Tibial nerve (tissue), 4 donors: ENCODE data around the gene INF2. TPM values are rescaled to one million over a fixed set of nuclear protein-coding genes. Genes with fewer than 3 reads are reported as not detected.

ENCODE experiments used
- DNase-seq, 2 donors: peaks; one replicate each; pipeline ENCODE4 v3.0.0-alpha.2; 2019; ENCODE audit warnings: low spot score in 2 of 2
- H3K27ac ChIP-seq, 4 donors: fragments of 200-600 bp; sonication (generic) in 3 of 4; one replicate each; pipeline ENCODE4 v1.5.1; 2017 to 2019; ENCODE audit warnings: mild to moderate bottlenecking in 1 of 4
- H3K27me3 ChIP-seq, 2 donors: fragments of 200-600 bp; sonication (generic) in 1 of 2; one replicate each; pipeline versions ENCODE4 v1.5.1 to v1.6.0; 2017 to 2019
- H3K36me3 ChIP-seq, 3 donors: fragments of 200-600 bp; sonication (generic); one replicate each; pipeline ENCODE4 v1.5.1; 2018 to 2019
- H3K4me1 ChIP-seq, 4 donors: fragments of 200-600 bp; sonication (generic) in 3 of 4; one replicate each; pipeline ENCODE4 v1.5.1; 2017 to 2019
- H3K4me3 ChIP-seq, 4 donors: fragments of 200-600 bp; sonication (generic) in 3 of 4; one replicate each; pipeline ENCODE4 v1.5.1; 2017 to 2019; ENCODE audit warnings: mild to moderate bottlenecking in 1 of 4, moderate library complexity in 1 of 4
- H3K9me3 ChIP-seq, 4 donors: fragments of 200-600 bp; sonication (generic) in 3 of 4; one replicate each; pipeline ENCODE4 v1.5.1; 2017 to 2019
- CTCF ChIP-seq, 5 experiments: fragments of 200-600 bp in 3 of 5; fragments of 450-650 bp in 2 of 5; sonication (generic) in 3 of 5; IDR thresholded peaks; one replicate each; pipeline ENCODE4 v1.5.1; 2016 to 2019; ENCODE audit warnings: antibody characterized with exemption in 5 of 5, mild to moderate bottlenecking in 3 of 5, moderate library complexity in 2 of 5
- EP300 ChIP-seq, 2 donors: sonication (generic); formaldehyde crosslinking; IDR thresholded peaks; one replicate each; pipeline ENCODE4 v1.6.1; 2017; ENCODE audit warnings: antibody characterized with exemption in 2 of 2, mild to moderate bottlenecking in 1 of 2
- POLR2A ChIP-seq, 2 donors: fragments of 450-650 bp; IDR thresholded peaks; one replicate each; pipeline ENCODE4 v1.6.1; 2017; ENCODE audit warnings: antibody characterized with exemption in 2 of 2, mild to moderate bottlenecking in 2 of 2, moderate library complexity in 2 of 2
- WGBS, 2 donors: methylation state at CpG; one replicate each; pipeline ENCODE4 v1.1.5; 2018; 5-methylcytosine and 5-hydroxymethylcytosine counted together
- total RNA-seq, 4 donors: library from RNA; depleted of rRNA; stranded (reverse); fragments of >200 nt; gene quantifications; one replicate each; pipeline ENCODE4 v1.1.0, GENCODE V29; 2016

Gene INF2
- total RNA-seq, 4 donors from 2014 or later: 217 to 256 (median 239) TPM

GRCh38 chr14:104684449-104684821 is 5.0 kb upstream of the INF2 start:
- no peak overlapping the region for H3K4me3 ChIP-seq
- no peaks in the 10 kb centered on the region for H3K27me3 ChIP-seq
- DNase-seq: no peak
- TF ChIP-seq POLR2A (IDR thresholded peaks at IDR 0.05): no peak
- no peak for TF ChIP-seq EP300 (IDR thresholded peaks at IDR 0.05)
- TF ChIP-seq CTCF (IDR thresholded peaks at IDR 0.05): no peak
- no peaks in the 10 kb centered on the region for H3K9me3 ChIP-seq
- 91% methylated on average over 10 of the region's 10 CpGs for WGBS, 2 donors
- H3K36me3 ChIP-seq: no peaks in the 10 kb centered on the region
- H3K4me1 ChIP-seq: peaks cover 5 to 66% (median 57%) of the 10 kb centered on the region in 4 donors
- no peak overlapping the region for H3K27ac ChIP-seq

DNA sequence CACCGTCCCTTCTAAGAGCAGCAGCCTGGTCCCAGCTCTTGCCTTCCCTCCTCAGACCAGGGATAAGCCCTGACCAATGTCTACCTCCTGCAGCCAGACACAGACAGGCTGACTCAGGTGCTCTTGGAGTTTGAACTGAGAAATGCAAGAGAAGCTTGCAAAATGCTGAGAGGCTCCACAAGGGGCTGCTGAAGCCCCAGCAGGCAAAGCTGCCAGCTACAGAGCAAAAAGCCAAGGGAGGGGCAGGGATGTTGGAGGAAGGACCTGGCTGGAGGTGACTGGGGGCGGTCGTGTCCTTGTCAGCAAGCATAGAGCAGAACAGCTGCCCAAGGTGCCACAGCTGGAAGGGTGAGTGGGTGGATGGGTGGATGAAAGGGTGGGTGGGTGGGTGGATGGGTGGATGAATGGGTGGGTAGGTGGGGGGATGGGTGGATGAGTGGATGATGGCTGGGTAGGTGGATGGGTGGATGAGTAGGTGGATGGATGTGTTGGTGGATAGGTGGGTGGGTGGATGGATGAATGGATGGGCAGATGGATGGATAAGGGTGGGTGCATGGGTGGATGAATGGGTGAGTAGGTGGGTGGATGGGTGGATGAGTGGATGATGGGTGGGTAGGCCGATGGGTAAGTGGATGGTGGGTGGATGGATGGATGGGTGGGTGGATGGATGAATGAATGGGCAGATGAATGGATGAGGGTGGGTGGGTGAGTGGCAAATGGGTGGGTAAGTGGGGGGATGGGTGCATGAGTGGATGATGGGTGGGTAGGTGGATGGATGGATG is 4.0 kb upstream of the INF2 start:
- TF ChIP-seq CTCF (IDR thresholded peaks at IDR 0.05) (no peak), POLR2A (IDR thresholded peaks at IDR 0.05) (no peak), EP300 (IDR thresholded peaks at IDR 0.05) (no peak)
- Histone ChIP-seq H3K27ac (no peak overlapping the region), H3K4me3 (no peak overlapping the region), H3K4me1 (peaks cover 5 to 60% (median 52%) of the 10 kb centered on the region in 4 donors), H3K9me3 (no peaks in the 10 kb centered on the region), H3K27me3 (no peaks in the 10 kb centered on the region), H3K36me3 (no peaks in the 10 kb centered on the region)
- DNase-seq: no peak
- WGBS, 2 donors: 79 to 83% methylated on average over 4 of the region's 4 CpGs

DNA sequence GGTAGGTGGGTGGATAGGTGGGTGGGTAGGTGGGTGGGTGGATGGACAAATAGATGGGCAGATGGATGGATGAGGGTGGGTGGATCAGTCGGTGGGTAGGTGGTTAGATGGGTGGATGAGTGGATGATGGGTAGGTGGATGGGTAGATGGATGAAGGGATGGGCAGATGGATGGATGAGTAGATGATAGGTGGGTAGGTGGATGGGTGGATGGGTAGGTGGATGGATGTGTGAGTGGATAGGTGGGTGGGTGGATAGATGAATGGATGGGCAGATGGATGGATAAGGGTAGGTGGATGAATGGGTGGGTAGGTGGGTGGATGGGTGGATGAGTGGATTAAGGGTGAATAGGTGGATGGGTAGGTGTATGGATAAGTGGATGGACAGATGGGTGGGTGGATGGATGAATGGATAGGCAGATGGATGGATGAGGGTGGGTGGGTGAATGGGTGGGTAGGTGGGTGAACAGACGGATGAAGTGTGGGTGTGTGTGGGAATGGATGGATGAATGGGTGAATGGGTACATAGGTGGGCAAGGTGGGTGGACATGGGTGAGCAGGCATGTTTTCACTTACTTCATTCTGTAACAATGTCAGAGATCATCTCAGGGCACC is 3.3 kb upstream of the INF2 start:
- WGBS, 2 donors: 85 to 96% methylated on average over 2 of the region's 2 CpGs
- TF ChIP-seq CTCF (IDR thresholded peaks at IDR 0.05) (no peak), POLR2A (IDR thresholded peaks at IDR 0.05) (no peak), EP300 (IDR thresholded peaks at IDR 0.05) (no peak)
- no peaks in the 10 kb centered on the region for H3K27me3 ChIP-seq
- peak overlapping the region in 2 of 4 donors; percentile 89 to 94 for H3K27ac ChIP-seq
- H3K36me3 ChIP-seq: no peaks in the 10 kb centered on the region
- H3K4me1 ChIP-seq: peaks cover 0 to 60% (median 51%) of the 10 kb centered on the region in 4 donors
- no peaks in the 10 kb centered on the region for H3K9me3 ChIP-seq
- no peak overlapping the region for H3K4me3 ChIP-seq
- DNase-seq: no peak

- no peak for DNase-seq
- peak overlapping the region in 3 of 4 donors; percentile 89 to 99 (median 94) for H3K27ac ChIP-seq
- peaks cover 0 to 60% (median 51%) of the 10 kb centered on the region in 4 donors for H3K4me1 ChIP-seq
- H3K27me3 ChIP-seq: no peaks in the 10 kb centered on the region
- 65 to 75% methylated on average over 15 to 19 of the region's 20 CpGs for WGBS, 2 donors
- peaks cover 0 to 5% (median 0%) of the 10 kb centered on the region in 3 donors for H3K36me3 ChIP-seq
- TF ChIP-seq POLR2A (IDR thresholded peaks at IDR 0.05) (no peak), EP300 (IDR thresholded peaks at IDR 0.05) (no peak), CTCF (IDR thresholded peaks at IDR 0.05) (no peak)
- H3K4me3 ChIP-seq: no peak overlapping the region
- no peaks in the 10 kb centered on the region for H3K9me3 ChIP-seq
Measured at GRCh38 chr14:104686624-104687517, 2.5 kb upstream of the INF2 start.
